ENCODE results near the gene C1QTNF7. TPM values are rescaled to one million over a fixed set of nuclear protein-coding genes. Genes with fewer than 3 reads are reported as not detected.

Gene C1QTNF7
- total RNA-seq, 2 donors from 2014 or later = not detected

- Mint-ChIP-seq H3K9me3 (no peaks in the 10 kb centered on the region), H3K4me3 (no peak overlapping the region), H3K27me3 (ENCODE audit: insufficient read depth) (no peaks in the 10 kb centered on the region), H3K36me3 (ENCODE audit: low read depth) (no peaks in the 10 kb centered on the region), H3K4me1 (peaks cover 7% of the 10 kb centered on the region), H3K27ac (no peak overlapping the region)
- no peak for DNase-seq
- no peaks in the 10 kb centered on the region for H3K36me3 ChIP-seq (ENCODE audit: control insufficient read depth, insufficient read depth, low read length)
- H3K27me3 ChIP-seq (ENCODE audit: control insufficient read depth, insufficient read depth, low read length, poor library complexity, severe bottlenecking) = no peaks in the 10 kb centered on the region
- no peak overlapping the region for H3K27ac ChIP-seq (ENCODE audit: low read depth, low read length)
- TF ChIP-seq CTCF (conservative IDR thresholded peaks at IDR 0.05) = no peak
- 90% methylated on average over 2 of the region's 2 CpGs; no CpG with 5 or more reads in 1 of the 2 experiments for WGBS, 2 experiments (ENCODE audit: insufficient coverage in 1 of 2, insufficient read length in 1 of 2)
- no peak overlapping the region for H3K9ac ChIP-seq (ENCODE audit: extremely low read depth, low read length, poor library complexity, severe bottlenecking)
- no peaks in the 10 kb centered on the region for H3K4me1 ChIP-seq (ENCODE audit: control insufficient read depth, insufficient read depth, low read length)
- no peaks in the 10 kb centered on the region for H3K9me3 ChIP-seq (ENCODE audit: control insufficient read depth, low read length)
- no peak overlapping the region for H3K4me3 ChIP-seq (ENCODE audit: low read length)
Observed at GRCh38 chr4:15413623-15414019, 14.2 kb upstream of the C1QTNF7 start.

GRCh38 chr4:15414551-15415091 lies 13.2 kb upstream of the C1QTNF7 start:
- Histone ChIP-seq H3K27ac (ENCODE audit: low read depth, low read length) (no peak overlapping the region), H3K9me3 (ENCODE audit: control insufficient read depth, low read length) (no peaks in the 10 kb centered on the region), H3K36me3 (ENCODE audit: control insufficient read depth, insufficient read depth, low read length) (no peaks in the 10 kb centered on the region), H3K9ac (ENCODE audit: extremely low read depth, low read length, poor library complexity, severe bottlenecking) (no peak overlapping the region), H3K4me1 (ENCODE audit: control insufficient read depth, insufficient read depth, low read length) (no peaks in the 10 kb centered on the region), H3K4me3 (ENCODE audit: low read length) (no peak overlapping the region), H3K27me3 (ENCODE audit: control insufficient read depth, insufficient read depth, low read length, poor library complexity, severe bottlenecking) (no peaks in the 10 kb centered on the region)
- WGBS, 2 experiments (ENCODE audit: insufficient coverage in 1 of 2, insufficient read length in 1 of 2) = 89 to 92% methylated on average over 3 to 4 of the region's 4 CpGs
- no peak overlapping the region for H3K27ac Mint-ChIP-seq
- H3K9me3 Mint-ChIP-seq = no peaks in the 10 kb centered on the region
- DNase-seq = no peak
- no peak for TF ChIP-seq CTCF (conservative IDR thresholded peaks at IDR 0.05)
- H3K4me1 Mint-ChIP-seq = peaks cover 3% of the 10 kb centered on the region
- no peaks in the 10 kb centered on the region for H3K36me3 Mint-ChIP-seq (ENCODE audit: low read depth)
- H3K4me3 Mint-ChIP-seq = no peak overlapping the region
- H3K27me3 Mint-ChIP-seq (ENCODE audit: insufficient read depth) = no peaks in the 10 kb centered on the region

- H3K9me3 Mint-ChIP-seq = no peaks in the 10 kb centered on the region
- Histone ChIP-seq H3K9ac (ENCODE audit: extremely low read depth, low read length, poor library complexity, severe bottlenecking) (no peak overlapping the region), H3K27me3 (ENCODE audit: control insufficient read depth, insufficient read depth, low read length, poor library complexity, severe bottlenecking) (no peaks in the 10 kb centered on the region), H3K9me3 (ENCODE audit: control insufficient read depth, low read length) (no peaks in the 10 kb centered on the region), H3K27ac (ENCODE audit: low read depth, low read length) (no peak overlapping the region), H3K36me3 (ENCODE audit: control insufficient read depth, insufficient read depth, low read length) (no peaks in the 10 kb centered on the region), H3K4me1 (ENCODE audit: control insufficient read depth, insufficient read depth, low read length) (no peaks in the 10 kb centered on the region), H3K4me3 (ENCODE audit: low read length) (no peak overlapping the region)
- WGBS, 2 experiments (ENCODE audit: insufficient coverage in 1 of 2, insufficient read length in 1 of 2) = 35 to 87% methylated on average over 2 to 6 of the region's 6 CpGs
- no peak overlapping the region for H3K27ac Mint-ChIP-seq
- H3K27me3 Mint-ChIP-seq (ENCODE audit: insufficient read depth) = no peaks in the 10 kb centered on the region
- DNase-seq = no peak
- H3K4me3 Mint-ChIP-seq = no peak overlapping the region
- peaks cover 3% of the 10 kb centered on the region for H3K4me1 Mint-ChIP-seq
- no peak for TF ChIP-seq CTCF (conservative IDR thresholded peaks at IDR 0.05)
- H3K36me3 Mint-ChIP-seq (ENCODE audit: low read depth) = no peaks in the 10 kb centered on the region
Observed at GRCh38 chr4:15416357-15417232, 11.2 kb upstream of the C1QTNF7 start.

Data from endodermal cell (in vitro differentiated cells).